GM19240 (cell line): ENCODE results near the gene DCHS1.

Experiments used
- DNase-seq: peaks from one replicate; pipeline ENCODE4 v3.0.0; 2011; ENCODE audit warnings: low spot score; ENCODE audit not compliant: insufficient read length

The DCHS1 gene

GRCh38 chr11:6628526-6628925, 27.1 kb downstream of the DCHS1 start:
- DNase-seq = no peak

GRCh38 chr11:6627762-6628241, 27.8 kb downstream of the DCHS1 start:
- DNase-seq = peak; percentile 87

- no peak for DNase-seq
These were observed 28.4 kb downstream of the DCHS1 start for GRCh38 chr11:6626971-6627761.

GRCh38 chr11:6625832-6626420, 29.7 kb downstream of the DCHS1 start:
- no peak for DNase-seq

GRCh38 chr11:6625156-6625831, 30.3 kb downstream of the DCHS1 start:
- no peak for DNase-seq

GRCh38 chr11:6623391-6624363, 31.9 kb downstream of the DCHS1 start:
- DNase-seq = no peak

- DNase-seq = no peak
These were observed 33.1 kb downstream of the DCHS1 start for GRCh38 chr11:6622261-6623171.

- DNase-seq = no peak
These were observed 33.8 kb downstream of the DCHS1 start for GRCh38 chr11:6621711-6622211.

GRCh38 chr11:6620636-6621035, 35.0 kb downstream of the DCHS1 start:
- DNase-seq = no peak

GRCh38 chr11:6619004-6619745, 36.4 kb downstream of the DCHS1 start, which contains the start of gene TPP1:
TPP1 (minus strand) TSS chr11:6619422; CDS start chr11:6619400, 22 bp downstream.
- DNase-seq = peak; percentile 100

- DNase-seq = no peak
These were observed 37.2 kb downstream of the DCHS1 start for GRCh38 chr11:6618117-6619003.

GRCh38 chr11:6617315-6617781, 38.3 kb downstream of the DCHS1 start:
- no peak for DNase-seq

GRCh38 chr11:6616596-6617250, 38.9 kb downstream of the DCHS1 start:
- no peak for DNase-seq

- no peak for DNase-seq
These were observed 39.6 kb downstream of the DCHS1 start for GRCh38 chr11:6615882-6616585.

GRCh38 chr11:6615046-6615445, 40.6 kb downstream of the DCHS1 start:
- DNase-seq = no peak

- DNase-seq = no peak
These were observed 41.2 kb downstream of the DCHS1 start for GRCh38 chr11:6614446-6614845.

GRCh38 chr11:6613496-6613895, 42.1 kb downstream of the DCHS1 start:
- no peak for DNase-seq
